Activated CD8-positive, alpha-beta T cell treated with anti-CD3 and anti-CD28 coated beads for 36 hours (primary cell): ENCODE measurements around the gene ZNF93. TPM values are rescaled to one million over a fixed set of nuclear protein-coding genes. Genes with fewer than 3 reads are reported as not detected.
"Not testable (repeated sequence)": the region's sequence is repeated elsewhere in the genome, so short reads cannot be mapped to it uniquely, and the experiment has no call there.

Experiments
- ATAC-seq: fragments of 200-7000 bp; cut with Tn5 transposase; one replicate; pipeline ENCODE4 v1.10.0; 2021; ENCODE audit warnings: mild to moderate bottlenecking, moderate library complexity
- CTCF ChIA-PET: fragments of 350-600 bp; sonication (Branson Sonifier 250); formaldehyde crosslinking; loops from one replicate; lab custom pipeline; 2021; ENCODE audit warnings: antibody characterized with exemption; lab: Charles Lee
- POLR2A ChIA-PET: fragments of 350-600 bp; sonication (Branson Sonifier 250); formaldehyde crosslinking; loops from one replicate; lab custom pipeline; 2021; ENCODE audit warnings: antibody characterized with exemption; lab: Charles Lee
- DNase-seq: peaks from one replicate; pipeline ENCODE4 v3.0.0-alpha.2; 2020
- H3K27ac Mint-ChIP-seq: one replicate; pipeline ENCODE4 v1.8.0; 2021; ENCODE audit warnings: mild to moderate bottlenecking, mixed read lengths
- H3K27me3 Mint-ChIP-seq: one replicate; pipeline ENCODE4 v1.8.0; 2021; ENCODE audit warnings: mixed read lengths
- H3K36me3 Mint-ChIP-seq: one replicate; pipeline ENCODE4 v1.8.0; 2021; ENCODE audit warnings: low read depth, mixed read lengths
- H3K4me1 Mint-ChIP-seq: one replicate; pipeline ENCODE4 v1.8.0; 2021; ENCODE audit warnings: low read depth, mixed read lengths
- H3K4me3 Mint-ChIP-seq: one replicate; pipeline ENCODE4 v1.8.0; 2021; ENCODE audit warnings: mild to moderate bottlenecking, moderate library complexity, mixed read lengths
- H3K9me3 Mint-ChIP-seq: one replicate; pipeline ENCODE4 v1.8.0; 2021; ENCODE audit warnings: mixed read lengths
- intact Hi-C: fragments of 100-400 bp; cut with micrococcal nuclease; formaldehyde crosslinking; loops from one replicate; pipeline ENCODE4 v1.10.0; 2022
- total RNA-seq, 2 experiments: library from RNA; stranded (reverse); gene quantifications; one replicate each; pipeline ENCODE4 v1.2.3, GENCODE V29; 2021
- TF ChIP-seq, protein P1 (sequence below): fragments of 200-600 bp; IDR thresholded peaks from one replicate; pipeline ENCODE4 v1.8.0; 2022; ENCODE audit warnings: antibody characterized with exemption, mild to moderate bottlenecking

ZNF93 gene
- total RNA-seq, 2 experiments from 2014 or later, result 17.2 to 17.8 TPM

DNA sequence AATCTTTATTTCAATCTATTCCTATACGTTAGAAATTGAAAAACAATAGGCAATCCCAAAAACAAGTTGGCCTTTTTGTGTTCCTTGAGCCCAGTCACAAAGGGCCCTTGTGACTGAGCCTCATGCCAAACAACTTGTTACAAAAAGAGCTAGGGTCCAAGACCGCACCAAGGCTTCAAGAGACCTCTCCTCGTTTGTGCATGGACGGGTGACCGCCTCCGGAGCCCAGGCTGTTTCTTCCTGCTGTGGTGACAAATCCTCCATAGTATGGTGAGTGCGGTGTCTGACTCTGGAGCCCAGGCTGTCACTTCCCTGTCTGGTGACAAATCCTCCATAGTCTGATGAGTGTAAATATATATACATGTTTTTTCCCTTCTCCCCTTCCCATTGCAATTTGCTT is 63.7 kb downstream of the ZNF93 start:
- ATAC-seq (no peak), DNase-seq (no peak)
- Mint-ChIP-seq H3K27ac (no peak overlapping the region), H3K4me1 (no peaks in the 10 kb centered on the region), H3K27me3 (no peaks in the 10 kb centered on the region), H3K36me3 (peaks cover 2% of the 10 kb centered on the region), H3K9me3 (peaks cover 28% of the 10 kb centered on the region), H3K4me3 (no peak overlapping the region)
- POLR2A ChIA-PET, result no interaction called here
- TF ChIP-seq, protein P1, sequence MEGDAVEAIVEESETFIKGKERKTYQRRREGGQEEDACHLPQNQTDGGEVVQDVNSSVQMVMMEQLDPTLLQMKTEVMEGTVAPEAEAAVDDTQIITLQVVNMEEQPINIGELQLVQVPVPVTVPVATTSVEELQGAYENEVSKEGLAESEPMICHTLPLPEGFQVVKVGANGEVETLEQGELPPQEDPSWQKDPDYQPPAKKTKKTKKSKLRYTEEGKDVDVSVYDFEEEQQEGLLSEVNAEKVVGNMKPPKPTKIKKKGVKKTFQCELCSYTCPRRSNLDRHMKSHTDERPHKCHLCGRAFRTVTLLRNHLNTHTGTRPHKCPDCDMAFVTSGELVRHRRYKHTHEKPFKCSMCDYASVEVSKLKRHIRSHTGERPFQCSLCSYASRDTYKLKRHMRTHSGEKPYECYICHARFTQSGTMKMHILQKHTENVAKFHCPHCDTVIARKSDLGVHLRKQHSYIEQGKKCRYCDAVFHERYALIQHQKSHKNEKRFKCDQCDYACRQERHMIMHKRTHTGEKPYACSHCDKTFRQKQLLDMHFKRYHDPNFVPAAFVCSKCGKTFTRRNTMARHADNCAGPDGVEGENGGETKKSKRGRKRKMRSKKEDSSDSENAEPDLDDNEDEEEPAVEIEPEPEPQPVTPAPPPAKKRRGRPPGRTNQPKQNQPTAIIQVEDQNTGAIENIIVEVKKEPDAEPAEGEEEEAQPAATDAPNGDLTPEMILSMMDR, result no peak
- intact Hi-C loops, result no loop called here
- CTCF ChIA-PET, result no interaction called here

GRCh38 chr19:19966126-19966525 is 65.4 kb downstream of the ZNF93 start:
- intact Hi-C loops, H3K36me3 Mint-ChIP-seq, CTCF ChIA-PET, DNase-seq, H3K4me3 Mint-ChIP-seq, H3K27ac Mint-ChIP-seq, ATAC-seq, H3K27me3 Mint-ChIP-seq, H3K4me1 Mint-ChIP-seq, POLR2A ChIA-PET: not testable (repeated sequence)
- peaks cover 31% of the 10 kb centered on the region for H3K9me3 Mint-ChIP-seq

DNA sequence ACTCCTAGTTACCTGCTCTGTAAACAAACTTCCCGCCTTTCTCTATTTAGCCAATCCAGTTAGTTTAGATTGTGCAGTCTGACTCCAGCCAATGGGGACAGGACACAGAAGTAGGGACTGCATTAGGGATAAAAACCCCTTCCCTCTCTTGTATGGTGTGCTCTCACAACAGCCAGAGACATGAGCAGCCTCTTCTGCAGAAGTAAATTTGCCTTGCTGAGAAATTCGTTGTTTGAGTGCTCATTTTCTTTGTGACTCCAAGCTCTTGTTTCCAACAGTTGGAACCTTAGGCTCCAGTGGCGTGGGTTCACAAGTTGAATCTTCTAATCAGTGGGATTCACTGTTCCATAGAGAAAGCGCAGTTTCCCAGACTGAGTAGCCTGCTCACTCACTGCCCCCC is 66.1 kb downstream of the ZNF93 start:
- ATAC-seq, result no peak

More for the DNA sequence above, 66.1 kb downstream of the ZNF93 start:
- Mint-ChIP-seq H3K4me1 (no peaks in the 10 kb centered on the region), H3K27ac (no peak overlapping the region), H3K36me3 (peaks cover 2% of the 10 kb centered on the region), H3K9me3 (peaks cover 31% of the 10 kb centered on the region), H3K4me3 (no peak overlapping the region), H3K27me3 (no peaks in the 10 kb centered on the region)
- ChIA-PET POLR2A (no interaction called here), CTCF (no interaction called here)
- intact Hi-C loops, result no loop called here
- TF ChIP-seq, protein P1, result no peak
- no peak for DNase-seq

Other genes with a start within 250 kb of the ZNF93 start
- gene ATP13A1, start 237.3 kb upstream of the ZNF93 start, total RNA-seq, result 10 to 100 TPM; 52.4 to 53.1 TPM
- gene ZNF101, start 232.1 kb upstream of the ZNF93 start, total RNA-seq, result 10 to 100 TPM; 82.5 to 85.2 TPM
- 1 to 10 TPM; 8.6 to 9.3 TPM for gene ZNF14, start 167.8 kb upstream of the ZNF93 start, total RNA-seq
- 10 to 100 TPM; 45.5 to 48.7 TPM for gene ZNF506, start 79.2 kb upstream of the ZNF93 start, total RNA-seq
- 10 to 100 TPM; 10.8 to 13.5 TPM for gene ZNF253, start 35.1 kb upstream of the ZNF93 start, total RNA-seq
- 10 to 100 TPM in 1 of 2 experiments, 1 to 10 TPM in 1; 8.9 to 12.2 TPM for gene ZNF682, start 138.6 kb downstream of the ZNF93 start, total RNA-seq
- gene ZNF90, start 177.1 kb downstream of the ZNF93 start, total RNA-seq, result 10 to 100 TPM; 21.4 to 21.9 TPM